ENCODE results near the gene SLC22A4. TPM values are rescaled to one million over a fixed set of nuclear protein-coding genes. Genes with fewer than 3 reads are reported as not detected.

Gene SLC22A4
- polyA plus RNA-seq, 5 donors, result 3.0 to 3.8 (median 3.1) TPM

DNA sequence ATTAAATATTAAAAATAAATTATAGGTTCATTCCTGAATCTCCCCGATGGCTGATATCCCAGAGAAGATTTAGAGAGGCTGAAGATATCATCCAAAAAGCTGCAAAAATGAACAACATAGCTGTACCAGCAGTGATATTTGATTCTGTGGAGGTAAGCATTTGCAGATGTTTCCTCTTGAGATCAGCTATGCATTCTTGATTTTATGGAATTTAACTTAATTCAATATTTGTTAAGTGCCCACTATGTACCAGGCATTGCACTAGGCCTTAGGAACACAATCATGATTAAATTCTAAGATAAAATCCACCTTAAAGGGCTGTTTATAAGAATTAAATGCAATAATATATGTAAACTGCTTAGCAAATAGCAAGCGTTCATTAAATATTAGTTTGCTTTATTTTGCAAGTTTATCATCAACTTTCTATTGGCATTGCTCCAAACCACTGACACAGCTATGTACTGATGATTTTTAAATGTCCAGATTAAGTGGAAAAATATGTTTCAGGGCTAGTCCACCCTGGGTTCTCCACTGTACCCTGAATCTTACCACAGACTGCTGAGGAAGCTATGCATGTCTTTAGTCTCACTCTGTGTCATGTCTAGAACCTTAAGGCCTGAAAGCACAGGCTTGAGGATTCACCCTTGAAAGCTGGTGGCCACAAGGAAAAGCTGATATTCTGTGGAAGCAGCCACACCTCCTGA lies 33.2 kb downstream of the SLC22A4 start:
- peak; percentile 21 to 31 for DNase-seq

GRCh38 chr5:132334812-132335211 lies 40.6 kb downstream of the SLC22A4 start:
- DNase-seq, result no peak

GRCh38 chr5:132335402-132335801 lies 41.2 kb downstream of the SLC22A4 start:
- DNase-seq, result no peak

- no peak for DNase-seq
These were observed 45.3 kb downstream of the SLC22A4 start for GRCh38 chr5:132339502-132339901.

DNA sequence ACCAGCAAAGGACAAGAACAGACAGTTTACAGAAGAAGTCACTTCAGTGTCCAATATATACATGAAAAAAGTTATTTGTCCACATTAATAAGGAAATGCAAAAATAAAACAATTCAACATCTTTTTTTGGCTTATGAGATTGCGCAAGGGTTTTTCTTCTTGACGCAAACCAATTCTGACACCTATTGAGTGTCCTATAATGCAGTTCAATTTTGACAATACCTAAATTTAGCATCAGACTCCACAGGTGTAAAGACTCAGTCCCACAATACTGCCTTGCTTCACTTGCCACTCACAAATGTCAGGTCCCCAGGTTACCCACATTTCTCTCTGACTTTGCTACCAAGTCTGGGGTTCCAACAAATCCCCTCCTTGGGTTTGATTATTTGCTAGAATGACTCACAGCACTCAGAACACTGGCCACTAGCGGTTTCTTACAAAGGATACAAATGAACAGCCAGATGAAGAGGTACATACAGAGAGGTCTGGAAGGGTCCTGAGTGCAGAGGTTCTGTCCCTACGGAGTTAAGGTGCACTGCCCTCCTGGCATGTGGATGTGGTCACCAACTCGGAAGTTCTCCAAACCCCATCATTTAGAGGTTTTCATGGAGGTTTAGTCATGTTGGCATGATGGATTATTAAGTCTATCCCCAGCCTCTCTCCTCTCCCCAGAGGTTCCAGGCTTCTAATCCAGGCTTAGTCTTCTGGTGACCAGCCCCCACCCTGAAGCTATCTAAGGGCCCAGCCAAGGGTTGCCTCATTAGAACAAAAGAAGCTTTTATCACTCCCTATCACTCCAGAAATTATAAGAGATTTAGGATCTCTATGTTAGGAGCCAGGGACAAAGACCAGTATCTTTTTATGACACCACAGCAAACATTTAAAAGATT lies 48.3 kb downstream of the SLC22A4 start:
- no peak for DNase-seq

GRCh38 chr5:132344775-132345514 lies 50.8 kb downstream of the SLC22A4 start:
- no peak for DNase-seq

DNA sequence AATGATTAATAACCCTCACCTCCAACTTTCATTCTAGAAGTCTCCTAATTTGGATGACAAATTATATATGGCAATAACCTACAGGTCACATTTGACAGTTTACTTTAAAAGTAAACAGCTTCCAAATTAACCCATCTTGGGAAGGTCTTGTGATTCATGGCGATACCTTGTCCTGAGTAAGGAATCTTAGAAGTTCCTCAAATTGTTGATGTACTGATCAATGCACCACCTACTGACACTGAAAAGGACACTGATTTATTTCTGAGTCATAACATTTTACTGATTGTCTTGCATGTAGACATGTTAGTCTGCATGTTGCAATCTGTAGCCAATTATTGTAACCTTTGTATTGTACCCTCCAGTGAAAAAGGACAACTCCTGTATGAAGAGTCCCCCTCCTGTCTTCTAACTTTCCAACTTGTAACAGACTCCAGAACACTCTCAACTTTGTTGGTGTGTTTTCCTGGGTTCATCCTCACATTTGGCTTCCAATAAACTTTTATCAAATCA lies 59.3 kb downstream of the SLC22A4 start:
- no peak for DNase-seq

DNA sequence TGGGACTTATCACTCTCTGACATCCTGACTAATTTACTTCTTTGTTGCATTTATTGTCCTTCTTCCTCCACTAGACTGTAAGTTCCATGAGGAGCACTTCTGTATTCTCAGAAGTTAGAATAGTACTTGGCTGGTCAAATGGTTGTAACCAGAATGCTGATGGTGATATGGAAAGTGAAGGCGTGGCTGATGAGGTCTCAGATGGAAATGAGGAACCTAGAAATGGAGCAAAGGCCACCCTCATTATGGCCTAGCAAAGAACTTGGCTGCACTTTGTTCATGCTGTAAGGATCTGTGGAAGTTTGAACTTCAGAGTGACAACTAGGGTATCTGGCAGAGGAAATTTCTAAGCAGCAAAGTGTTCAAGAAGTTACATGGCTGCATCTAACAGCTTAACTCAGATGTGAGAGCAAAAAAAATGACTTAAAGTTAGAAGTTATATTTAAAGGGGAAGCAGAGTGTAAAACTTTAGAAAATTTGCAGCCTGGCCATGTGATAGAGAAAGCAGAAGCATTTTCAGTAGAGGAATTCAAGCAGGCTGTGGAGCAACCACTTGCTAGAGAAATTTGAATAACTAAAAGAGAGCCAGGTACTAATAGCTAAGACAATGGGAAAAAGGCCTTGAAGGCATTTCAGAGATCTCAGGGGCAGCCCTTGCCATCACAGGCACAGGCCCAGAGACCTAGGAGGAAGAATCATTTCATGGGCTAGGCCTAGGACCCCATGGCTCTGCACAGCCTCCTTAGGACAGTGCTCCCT lies 60.4 kb downstream of the SLC22A4 start:
- no peak for DNase-seq

GRCh38 chr5:132355140-132355765 lies 61.1 kb downstream of the SLC22A4 start:
- DNase-seq, result no peak

- no peak for DNase-seq
These were observed 64.6 kb downstream of the SLC22A4 start for GRCh38 chr5:132358775-132359174.

GRCh38 chr5:132362086-132362485 lies 67.9 kb downstream of the SLC22A4 start:
- DNase-seq, result no peak

- no peak for DNase-seq
These were observed 69.4 kb downstream of the SLC22A4 start for GRCh38 chr5:132363431-132364112.

- DNase-seq, result no peak
These were observed 70.1 kb downstream of the SLC22A4 start for GRCh38 chr5:132364319-132364718.

- no peak for DNase-seq
These were observed 71.0 kb downstream of the SLC22A4 start for GRCh38 chr5:132365213-132365612.

GRCh38 chr5:132368186-132368585 lies 74.0 kb downstream of the SLC22A4 start:
- no peak for DNase-seq

DNA sequence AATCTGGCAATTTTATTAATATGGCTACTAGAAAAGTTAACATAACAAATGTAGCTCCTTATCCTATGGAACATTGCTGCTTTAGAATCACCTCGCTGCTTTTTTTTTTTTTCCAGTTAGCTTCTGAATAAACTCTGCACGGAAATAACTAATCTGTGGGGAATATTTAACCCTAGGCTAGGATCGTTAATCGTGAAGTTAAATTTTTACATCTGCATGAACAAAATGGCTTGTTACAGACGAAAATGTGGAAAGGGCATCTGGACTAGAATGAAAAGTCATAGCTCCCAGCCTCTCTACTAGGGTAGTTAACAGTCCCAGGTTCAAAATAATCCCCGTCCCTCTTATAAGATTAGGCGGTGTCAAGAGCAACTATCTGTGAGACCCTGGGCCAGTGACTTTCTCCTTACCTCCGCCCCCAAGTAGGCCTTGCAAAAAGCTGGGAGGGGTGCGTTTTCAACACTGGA lies 74.8 kb downstream of the SLC22A4 start:
- no peak for DNase-seq

DNA sequence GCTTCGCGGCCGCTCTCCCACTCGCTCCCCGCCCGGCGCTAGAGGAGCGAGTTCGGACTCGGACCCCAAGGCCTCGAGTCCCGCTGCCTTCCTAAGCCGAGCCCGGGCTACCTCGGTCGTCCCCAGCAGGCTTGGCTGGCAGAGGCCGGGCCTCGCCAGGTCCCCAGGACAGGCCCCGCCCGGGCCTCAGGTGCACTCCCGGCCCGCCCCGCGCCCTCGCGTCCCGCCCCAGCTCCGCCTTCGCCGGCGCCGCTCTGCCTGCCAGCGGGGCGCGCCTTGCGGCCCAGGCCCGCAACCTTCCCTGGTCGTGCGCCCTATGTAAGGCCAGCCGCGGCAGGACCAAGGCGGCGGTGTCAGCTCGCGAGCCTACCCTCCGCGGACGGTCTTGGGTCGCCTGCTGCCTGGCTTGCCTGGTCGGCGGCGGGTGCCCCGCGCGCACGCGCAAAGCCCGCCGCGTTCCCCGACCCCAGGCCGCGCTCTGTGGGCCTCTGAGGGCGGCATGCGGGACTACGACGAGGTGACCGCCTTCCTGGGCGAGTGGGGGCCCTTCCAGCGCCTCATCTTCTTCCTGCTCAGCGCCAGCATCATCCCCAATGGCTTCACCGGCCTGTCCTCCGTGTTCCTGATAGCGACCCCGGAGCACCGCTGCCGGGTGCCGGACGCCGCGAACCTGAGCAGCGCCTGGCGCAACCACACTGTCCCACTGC lies 75.4 kb downstream of the SLC22A4 start, which contains the start of gene SLC22A5:
Gene SLC22A5 (plus strand): TSS at position 237 of the 707 bp plus-strand sequence. CDS start 263 bp downstream, at position 500.
- peak; percentile 65 to 75 for DNase-seq

- no peak for DNase-seq
These were observed 76.2 kb downstream of the SLC22A4 start for GRCh38 chr5:132370181-132370970.
